HG03064 (cell line): ENCODE measurements around the gene LMAN1L.
"Not testable (repeated sequence)": the region's sequence is repeated elsewhere in the genome, so short reads cannot be mapped to it uniquely, and the experiment has no call there.

Experiments
- ATAC-seq: cut with Tn5 transposase; IDR thresholded peaks from one replicate; pipeline ENCODE4 v1.9.1; 2021; ENCODE audit warnings: low read depth; ENCODE audit not compliant: unreplicated experiment

LMAN1L gene

GRCh38 chr15:74781431-74782258, 31.0 kb upstream of the LMAN1L start, which contains the start of gene CSK:
TSS of gene CSK (plus strand) at chr15:74782080. CDS start at chr15:74798298, 16,218 bp downstream.
- no peak for ATAC-seq

GRCh38 chr15:74782259-74783071, 30.2 kb upstream of the LMAN1L start:
- ATAC-seq: no peak

- ATAC-seq: no peak
Observed at GRCh38 chr15:74783072-74783807, 29.4 kb upstream of the LMAN1L start.

GRCh38 chr15:74783808-74784175, 28.8 kb upstream of the LMAN1L start:
- no peak for ATAC-seq

GRCh38 chr15:74784426-74785193, 28.0 kb upstream of the LMAN1L start:
- ATAC-seq: no peak

GRCh38 chr15:74785194-74786032, 27.2 kb upstream of the LMAN1L start:
- ATAC-seq: no peak

GRCh38 chr15:74786081-74786480, 26.6 kb upstream of the LMAN1L start:
- not testable (repeated sequence) for ATAC-seq

GRCh38 chr15:74786551-74787165, 26.0 kb upstream of the LMAN1L start:
- ATAC-seq: no peak

GRCh38 chr15:74787251-74788041, 25.2 kb upstream of the LMAN1L start:
- peak; percentile 36 for ATAC-seq

GRCh38 chr15:74788042-74788682, 24.5 kb upstream of the LMAN1L start:
- no peak for ATAC-seq

GRCh38 chr15:74788683-74789151, 23.9 kb upstream of the LMAN1L start:
- ATAC-seq: no peak

- no peak for ATAC-seq
Observed at GRCh38 chr15:74789171-74789631, 23.4 kb upstream of the LMAN1L start.

- no peak for ATAC-seq
Observed at GRCh38 chr15:74789741-74790079, 22.9 kb upstream of the LMAN1L start.

- no peak for ATAC-seq
Observed at GRCh38 chr15:74790080-74790916, 22.3 kb upstream of the LMAN1L start.

GRCh38 chr15:74791007-74791406, 21.6 kb upstream of the LMAN1L start:
- ATAC-seq: no peak

GRCh38 chr15:74791667-74792066, 21.0 kb upstream of the LMAN1L start:
- ATAC-seq: no peak
